Esophagus mucosa (tissue), 1 donor: ENCODE results near the gene ALOXE3. TPM values are rescaled to one million over a fixed set of nuclear protein-coding genes. Genes with fewer than 3 reads are reported as not detected.

Experiments used
- ATAC-seq: fragments of 200-7000 bp; cut with Tn5 transposase; one replicate; pipeline ENCODE4 v1.9.1; 2020
- total RNA-seq: library from RNA; stranded (reverse); gene quantifications from one replicate; pipeline ENCODE4 v1.2.4, GENCODE V29; 2023
- donor health status: DM: yes; HTN: yes; CAD: no.

The ALOXE3 gene
- total RNA-seq, 1 donor from 2014 or later: 4.0 TPM

GRCh38 chr17:8141741-8142140 is 23.4 kb upstream of the ALOXE3 start:
- no peak for ATAC-seq

GRCh38 chr17:8141045-8141444 is 22.7 kb upstream of the ALOXE3 start:
- ATAC-seq: no peak

- ATAC-seq: no peak
Measured at GRCh38 chr17:8140065-8141029, 22.0 kb upstream of the ALOXE3 start.

GRCh38 chr17:8138672-8139371 is 20.5 kb upstream of the ALOXE3 start:
- peak; percentile 90 for ATAC-seq

- ATAC-seq: no peak
Measured at GRCh38 chr17:8138374-8138671, 20.0 kb upstream of the ALOXE3 start.

- no peak for ATAC-seq
Measured at GRCh38 chr17:8137645-8138373, 19.5 kb upstream of the ALOXE3 start.

GRCh38 chr17:8133941-8134340 is 15.6 kb upstream of the ALOXE3 start:
- ATAC-seq: no peak

GRCh38 chr17:8133399-8133798 is 15.1 kb upstream of the ALOXE3 start:
- peak; percentile 12 for ATAC-seq

GRCh38 chr17:8131844-8132441 is 13.6 kb upstream of the ALOXE3 start:
- ATAC-seq: peak; percentile 35

- no peak for ATAC-seq
Measured at GRCh38 chr17:8128125-8128784, 9.9 kb upstream of the ALOXE3 start.

GRCh38 chr17:8126491-8127066 is 8.3 kb upstream of the ALOXE3 start:
- ATAC-seq: peak; percentile 7

GRCh38 chr17:8125947-8126490 is 7.7 kb upstream of the ALOXE3 start:
- no peak for ATAC-seq

GRCh38 chr17:8125154-8125946 is 7.0 kb upstream of the ALOXE3 start:
- peak; percentile 7 for ATAC-seq

- no peak for ATAC-seq
Measured at GRCh38 chr17:8124350-8125153, 6.2 kb upstream of the ALOXE3 start.

- ATAC-seq: no peak
Measured at GRCh38 chr17:8123695-8124349, 5.5 kb upstream of the ALOXE3 start, which contains the start of gene HES7. Gene HES7, minus strand, starts transcription at chr17:8124106. Its CDS starts 22 bp downstream, at chr17:8124084.

- no peak for ATAC-seq
Measured at GRCh38 chr17:8122924-8123694, 4.8 kb upstream of the ALOXE3 start.

GRCh38 chr17:8122422-8122923 is 4.2 kb upstream of the ALOXE3 start:
- ATAC-seq: no peak
